ENCODE data around the gene RNF152.

GRCh38 chr18:61889541-61889940 lies 3.3 kb downstream of the RNF152 start:
- no peak for TF ChIP-seq CTCF (IDR thresholded peaks at IDR 0.05; ENCODE audit: extremely low read depth in 1 of 2, insufficient read depth in 1 of 2, low read depth in 1 of 2, low read length in 2 of 2)
- TF ChIP-seq POLR2AphosphoS5 (IDR thresholded peaks at IDR 0.05; ENCODE audit: insufficient read depth, low read depth, low read length): no peak
- TF ChIP-seq EZH2 (IDR thresholded peaks at IDR 0.05; ENCODE audit: borderline replicate concordance, low read depth, low read length, severe bottlenecking): no peak
- TF ChIP-seq POLR2A (IDR thresholded peaks at IDR 0.05; ENCODE audit: low read depth, low read length): no peak
- no peak for TF ChIP-seq FOS (IDR thresholded peaks at IDR 0.05; ENCODE audit: borderline replicate concordance, insufficient read depth, low read length)
- peak; percentile 36 for TF ChIP-seq GATA2 (IDR thresholded peaks at IDR 0.05; ENCODE audit: insufficient read depth, insufficient read length, low read depth, low read length)
- TF ChIP-seq JUN (IDR thresholded peaks at IDR 0.05; ENCODE audit: borderline replicate concordance, insufficient read depth, insufficient read length, low read depth): no peak
- no peak for TF ChIP-seq MAX (IDR thresholded peaks at IDR 0.05; ENCODE audit: insufficient read depth, insufficient read length)
- no peak for TF ChIP-seq MYC (IDR thresholded peaks at IDR 0.05; ENCODE audit: low read depth, low read length)
